ENCODE measurements around the gene KRTAP3-1.

GRCh38 chr17:40996829-40997228 lies 12.1 kb downstream of the KRTAP3-1 start:
- TF ChIP-seq CTCF (IDR thresholded peaks at IDR 0.05): no peak
- TF ChIP-seq POLR2A (IDR thresholded peaks at IDR 0.05): no peak
- TF ChIP-seq POLR2AphosphoS5 (IDR thresholded peaks at IDR 0.05): no peak

Data from sigmoid colon (tissue), 4 donors.